DND-41 (cell line): ENCODE data around the gene WDR89.
"Not testable (repeated sequence)": the region's sequence is repeated elsewhere in the genome, so short reads cannot be mapped to it uniquely, and the experiment has no call there.

Experiments
- ATAC-seq: fragments of 200-7000 bp; cut with Tn5 transposase; 3 replicates; pipeline ENCODE4 v1.9.1; 2021; ENCODE audit warnings: low read depth; ENCODE audit not compliant: insufficient read depth
- DNase-seq: peaks from one replicate; pipeline ENCODE4 v3.0.0-alpha.2; 2020
- H2AFZ ChIP-seq: 2 replicates; pipeline ENCODE4 v1.6.0; 2012; ENCODE audit warnings: low read depth, low read length
- H3K27ac ChIP-seq: 2 replicates; pipeline ENCODE4 v1.5.1; 2012; ENCODE audit warnings: low read length, inconsistent platforms
- H3K27me3 ChIP-seq: fragments of 200-600 bp; sonication (generic); 2 replicates; pipeline ENCODE4 v1.6.0; 2012; ENCODE audit warnings: low read length, mild to moderate bottlenecking, inconsistent platforms; ENCODE audit not compliant: insufficient read depth, poor library complexity
- H3K36me3 ChIP-seq: 2 replicates; pipeline ENCODE4 v1.5.1; 2012; ENCODE audit warnings: low read length, inconsistent platforms; ENCODE audit not compliant: insufficient read depth
- H3K4me1 ChIP-seq: 2 replicates; pipeline ENCODE4 v1.5.1; 2012; ENCODE audit warnings: mild to moderate bottlenecking, low read length; ENCODE audit not compliant: insufficient read depth
- H3K4me2 ChIP-seq: 2 replicates; pipeline ENCODE4 v1.6.0; 2012; ENCODE audit warnings: mild to moderate bottlenecking, moderate library complexity, low read length, inconsistent platforms; ENCODE audit not compliant: insufficient read depth
- H3K4me3 ChIP-seq, 2 experiments: fragments of 200-600 bp in 1 of 2; shearing (Covaris generic) in 1 of 2; 2 replicates each; pipeline ENCODE4 v1.5.1; 2012 to 2016; ENCODE audit warnings: inconsistent platforms in 2 of 2, low read length in 2 of 2, mild to moderate bottlenecking in 2 of 2, low read depth in 1 of 2, moderate library complexity in 1 of 2
- H3K79me2 ChIP-seq: 2 replicates; pipeline ENCODE4 v1.6.0; 2012; ENCODE audit warnings: low read length, inconsistent platforms; ENCODE audit not compliant: insufficient read depth
- H3K9ac ChIP-seq: 2 replicates; pipeline ENCODE4 v1.6.0; 2012; ENCODE audit warnings: low read depth, mild to moderate bottlenecking, inconsistent platforms, low read length, moderate library complexity
- H3K9me3 ChIP-seq: 2 replicates; pipeline ENCODE4 v1.5.1; 2012; ENCODE audit warnings: low read length, moderate library complexity, mild to moderate bottlenecking, inconsistent platforms; ENCODE audit not compliant: insufficient read depth, severe bottlenecking
- H4K20me1 ChIP-seq: 2 replicates; pipeline ENCODE4 v1.6.0; 2012; ENCODE audit warnings: low read length; ENCODE audit not compliant: insufficient read depth
- CTCF ChIP-seq: IDR thresholded peaks from 2 replicates; pipeline ENCODE4 v1.5.1; 2012; ENCODE audit warnings: borderline replicate concordance, low read length, moderate library complexity, mild to moderate bottlenecking; ENCODE audit not compliant: poor library complexity, severe bottlenecking; ENCODE audit errors: extremely low read depth
- EZH2 ChIP-seq: IDR thresholded peaks from 3 replicates; pipeline ENCODE4 v1.6.1; 2012; ENCODE audit warnings: borderline replicate concordance, low read depth, mild to moderate bottlenecking, moderate library complexity, low read length, inconsistent platforms; ENCODE audit not compliant: severe bottlenecking

The WDR89 gene

GRCh38 chr14:63596998-63597658 lies 44.5 kb downstream of the WDR89 start:
- Histone ChIP-seq H3K79me2 (peaks cover 9% of the 10 kb centered on the region; the same call in 1 of the 2 replicates), H2AFZ (no peak overlapping the region), H3K9me3 (peaks cover 18% of the 10 kb centered on the region), H3K9ac (no peak overlapping the region), H3K27ac (no peak overlapping the region), H3K36me3 (peaks cover 56% of the 10 kb centered on the region), H3K27me3 (no peaks in the 10 kb centered on the region), H4K20me1 (no peaks in the 10 kb centered on the region), H3K4me3 (no peak overlapping the region), H3K4me1 (no peaks in the 10 kb centered on the region), H3K4me2 (no peak overlapping the region)
- no peak for ATAC-seq
- no peak for DNase-seq
- no peak for TF ChIP-seq CTCF
- TF ChIP-seq EZH2: no peak

- H3K27me3 ChIP-seq: no peaks in the 10 kb centered on the region
- H3K9me3 ChIP-seq: peaks cover 18% of the 10 kb centered on the region
- no peaks in the 10 kb centered on the region for H4K20me1 ChIP-seq
- H3K4me3 ChIP-seq: no peak overlapping the region
- no peak overlapping the region for H3K9ac ChIP-seq
- peaks cover 39% of the 10 kb centered on the region for H3K36me3 ChIP-seq
- no peak overlapping the region for H3K4me2 ChIP-seq
- no peaks in the 10 kb centered on the region for H3K79me2 ChIP-seq
- no peak overlapping the region for H3K27ac ChIP-seq
- H2AFZ ChIP-seq: no peak overlapping the region
- ATAC-seq: no peak
- no peak for DNase-seq
- TF ChIP-seq EZH2 (no peak), CTCF (no peak)
- H3K4me1 ChIP-seq: no peaks in the 10 kb centered on the region
These were observed 47.0 kb downstream of the WDR89 start for GRCh38 chr14:63594455-63595372.

- H3K27me3 ChIP-seq, H3K27ac ChIP-seq, DNase-seq, H3K4me2 ChIP-seq, H4K20me1 ChIP-seq, H3K9ac ChIP-seq, H3K36me3 ChIP-seq, H3K4me1 ChIP-seq, ATAC-seq, H2AFZ ChIP-seq, H3K9me3 ChIP-seq, H3K79me2 ChIP-seq, H3K4me3 ChIP-seq: not testable (repeated sequence)
These were observed 58.6 kb downstream of the WDR89 start for GRCh38 chr14:63583046-63583445.

- H3K4me2 ChIP-seq: no peak overlapping the region
- no peak overlapping the region for H3K9ac ChIP-seq
- H4K20me1 ChIP-seq: no peaks in the 10 kb centered on the region
- no peak overlapping the region for H2AFZ ChIP-seq
- no peaks in the 10 kb centered on the region for H3K9me3 ChIP-seq
- DNase-seq (no peak), ATAC-seq (no peak)
- H3K79me2 ChIP-seq: no peaks in the 10 kb centered on the region
- H3K4me3 ChIP-seq: no peak overlapping the region
- TF ChIP-seq CTCF (no peak), EZH2 (no peak)
- H3K27me3 ChIP-seq: no peaks in the 10 kb centered on the region
- H3K4me1 ChIP-seq: no peaks in the 10 kb centered on the region
- H3K36me3 ChIP-seq: no peaks in the 10 kb centered on the region
- H3K27ac ChIP-seq: no peak overlapping the region
These were observed 60.2 kb downstream of the WDR89 start for GRCh38 chr14:63581491-63581890.
